Neural cell (in vitro differentiated cells): ENCODE data around the gene PACS1. TPM values are rescaled to one million over a fixed set of nuclear protein-coding genes. Genes with fewer than 3 reads are reported as not detected.

ENCODE experiments used
- H2AFZ ChIP-seq: fragments of 200-600, 300-800 bp; sonication (generic), shearing (Covaris generic); 2 replicates; pipeline ENCODE4 v1.6.0; 2014; ENCODE audit warnings: low read depth, mild to moderate bottlenecking, antibody characterized with exemption, low read length, moderate library complexity
- H3F3A ChIP-seq: fragments of 200-600 bp; shearing (Covaris generic); 2 replicates; pipeline ENCODE4 v1.6.1; 2016; ENCODE audit warnings: mild to moderate bottlenecking, moderate library complexity, mixed read lengths, antibody characterized with exemption, low read length; ENCODE audit not compliant: insufficient read depth, poor library complexity, severe bottlenecking
- H3K27ac ChIP-seq: fragments of 200-600, 300-800 bp; sonication (generic), shearing (Covaris generic); 2 replicates; pipeline ENCODE4 v1.5.1; 2014; ENCODE audit warnings: mild to moderate bottlenecking, low read length, moderate library complexity
- H3K27me3 ChIP-seq: fragments of 300-800, 200-600 bp; sonication (generic), shearing (Covaris generic); 2 replicates; pipeline ENCODE4 v1.6.0; 2014; ENCODE audit warnings: mild to moderate bottlenecking, low read depth, low read length, moderate library complexity; ENCODE audit not compliant: insufficient read depth
- H3K36me3 ChIP-seq: fragments of 300-800, 200-600 bp; sonication (generic), shearing (Covaris generic); 2 replicates; pipeline ENCODE4 v1.5.1; 2014; ENCODE audit warnings: mild to moderate bottlenecking, antibody characterized with exemption, low read length, moderate library complexity; ENCODE audit not compliant: insufficient read depth
- H3K4me2 ChIP-seq: fragments of 300-800, 200-600 bp; sonication (generic), shearing (Covaris generic); 2 replicates; pipeline ENCODE4 v1.6.0; 2014; ENCODE audit warnings: mild to moderate bottlenecking, low read length
- H3K4me3 ChIP-seq: fragments of 300-800, 200-600 bp; sonication (generic), shearing (Covaris generic); 2 replicates; pipeline ENCODE4 v1.5.1; 2014; ENCODE audit warnings: mild to moderate bottlenecking, low read length, moderate library complexity
- H3K79me2 ChIP-seq: fragments of 200-600 bp; shearing (Covaris generic); replicated peaks from 2 replicates; pipeline ENCODE4 v1.6.0; 2014; ENCODE audit warnings: mild to moderate bottlenecking, low read length, moderate library complexity; ENCODE audit not compliant: insufficient read depth
- H3K9ac ChIP-seq: fragments of 300-800, 200-600 bp; sonication (generic), shearing (Covaris generic); 2 replicates; pipeline ENCODE4 v1.6.1; 2016; ENCODE audit warnings: mild to moderate bottlenecking, low read length, mixed read lengths
- H3K9me2 ChIP-seq: fragments of 200-600 bp; shearing (Covaris generic); 2 replicates; pipeline ENCODE4 v1.6.1; 2016; ENCODE audit warnings: mild to moderate bottlenecking, low read length, mixed read lengths; ENCODE audit not compliant: insufficient read depth
- H3K9me3 ChIP-seq: fragments of 200-600, 300-800 bp; sonication (generic), shearing (Covaris generic); 2 replicates; pipeline ENCODE4 v1.6.1; 2016; ENCODE audit warnings: mild to moderate bottlenecking, mixed run types, low read length, moderate library complexity, mixed read lengths
- H4K20me1 ChIP-seq: fragments of 200-600 bp; shearing (Covaris generic); 2 replicates; pipeline ENCODE4 v1.6.1; 2016; ENCODE audit warnings: mild to moderate bottlenecking, mixed run types; ENCODE audit not compliant: insufficient read depth
- CTCF ChIP-seq: fragments of 450-650 bp; IDR thresholded peaks from 2 replicates; pipeline ENCODE4 v1.5.1; 2014; ENCODE audit warnings: antibody characterized with exemption, mild to moderate bottlenecking, moderate library complexity; ENCODE audit not compliant: poor library complexity, severe bottlenecking
- EP300 ChIP-seq: fragments of 450-650 bp; conservative IDR thresholded peaks from 2 replicates; pipeline ENCODE4 v1.6.1; 2014; ENCODE audit warnings: antibody characterized with exemption, mild to moderate bottlenecking, moderate library complexity; ENCODE audit not compliant: poor library complexity, severe bottlenecking
- EZH2 ChIP-seq: fragments of 200-600, 300-800 bp; shearing (Covaris generic), sonication (generic); IDR thresholded peaks from 2 replicates; pipeline ENCODE4 v1.6.1; 2014; ENCODE audit warnings: antibody characterized with exemption, low read length, borderline replicate concordance, mild to moderate bottlenecking; ENCODE audit not compliant: insufficient read depth, poor library complexity, severe bottlenecking
- MXI1 ChIP-seq: fragments of 450-650 bp; conservative IDR thresholded peaks from 2 replicates; pipeline ENCODE4 v1.6.1; 2014; ENCODE audit warnings: antibody characterized with exemption, mild to moderate bottlenecking; ENCODE audit not compliant: poor library complexity, severe bottlenecking
- POLR2AphosphoS5 ChIP-seq: IDR thresholded peaks from 2 replicates; pipeline ENCODE4 v1.6.1; 2012
- RAD21 ChIP-seq: fragments of 450-650 bp; conservative IDR thresholded peaks from 2 replicates; pipeline ENCODE4 v1.6.1; 2014; ENCODE audit warnings: antibody characterized with exemption, mild to moderate bottlenecking, moderate library complexity
- REST ChIP-seq: IDR thresholded peaks from 2 replicates; pipeline ENCODE4 v1.6.1; 2012; ENCODE audit warnings: borderline replicate concordance
- SMC3 ChIP-seq: fragments of 450-650 bp; conservative IDR thresholded peaks from 2 replicates; pipeline ENCODE4 v1.6.1; 2014; ENCODE audit warnings: antibody characterized with exemption, mild to moderate bottlenecking, moderate library complexity; ENCODE audit not compliant: poor library complexity
- TAF1 ChIP-seq: IDR thresholded peaks from 2 replicates; pipeline ENCODE4 v1.6.1; 2012; ENCODE audit warnings: low read depth
- polyA plus RNA-seq: library from polyadenylated mRNA; depleted of rRNA; stranded (reverse); fragments of >200 nt; gene quantifications from 2 replicates; pipeline ENCODE4 v1.2.3, GENCODE V29; 2014

Gene PACS1
- polyA plus RNA-seq, 1 donor from 2014 or later: 14.4 TPM

- H3K4me3 ChIP-seq: no peak overlapping the region
- H3K9me3 ChIP-seq: no peaks in the 10 kb centered on the region
- H3K27me3 ChIP-seq: no peaks in the 10 kb centered on the region
- H2AFZ ChIP-seq: no peak overlapping the region
- H3K9ac ChIP-seq: no peak overlapping the region
- no peaks in the 10 kb centered on the region for H3K79me2 ChIP-seq
- H3F3A ChIP-seq: no peaks in the 10 kb centered on the region
- no peak overlapping the region for H3K4me2 ChIP-seq
- H3K9me2 ChIP-seq: no peaks in the 10 kb centered on the region
- no peaks in the 10 kb centered on the region for H4K20me1 ChIP-seq
- H3K27ac ChIP-seq: no peak overlapping the region
- no peaks in the 10 kb centered on the region for H3K36me3 ChIP-seq
- no peak for TF ChIP-seq MXI1
- no peak for TF ChIP-seq REST
- TF ChIP-seq EZH2: no peak
- no peak for TF ChIP-seq CTCF
- no peak for TF ChIP-seq SMC3
- TF ChIP-seq EP300: no peak
- no peak for TF ChIP-seq TAF1
- no peak for TF ChIP-seq RAD21
- no peak for TF ChIP-seq POLR2AphosphoS5
These were observed 177.7 kb downstream of the PACS1 start for GRCh38 chr11:66247801-66248200.

GRCh38 chr11:66248903-66249302, 178.8 kb downstream of the PACS1 start:
- no peak overlapping the region for H3K27ac ChIP-seq
- no peak overlapping the region for H3K9ac ChIP-seq
- H3K36me3 ChIP-seq: no peaks in the 10 kb centered on the region

More at GRCh38 chr11:66248903-66249302, 178.8 kb downstream of the PACS1 start:
- Histone ChIP-seq H4K20me1 (no peaks in the 10 kb centered on the region), H3K9me3 (no peaks in the 10 kb centered on the region), H3K4me3 (no peak overlapping the region), H2AFZ (no peak overlapping the region), H3F3A (no peaks in the 10 kb centered on the region), H3K79me2 (no peaks in the 10 kb centered on the region), H3K9me2 (no peaks in the 10 kb centered on the region), H3K4me2 (no peak overlapping the region), H3K27me3 (no peaks in the 10 kb centered on the region)
- no peak for TF ChIP-seq REST
- no peak for TF ChIP-seq RAD21
- no peak for TF ChIP-seq MXI1
- TF ChIP-seq EP300: no peak
- TF ChIP-seq CTCF: no peak
- TF ChIP-seq POLR2AphosphoS5: no peak
- TF ChIP-seq EZH2: no peak
- no peak for TF ChIP-seq SMC3
- no peak for TF ChIP-seq TAF1
